H1 (cell line): ENCODE measurements around the gene PGRMC1. TPM values are rescaled to one million over a fixed set of nuclear protein-coding genes. Genes with fewer than 3 reads are reported as not detected.

Source experiments
- POU5F1 ChIP-seq: IDR thresholded peaks from 2 replicates; pipeline ENCODE4 v1.6.1; 2011; ENCODE audit warnings: low read depth, mild to moderate bottlenecking, low read length, moderate library complexity
- RNF2 ChIP-seq: fragments of 200-900, 300-1000 bp; sonication (generic); IDR thresholded peaks from 2 replicates; pipeline ENCODE4 v1.7.1; 2016; ENCODE audit warnings: borderline replicate concordance, low read depth, mild to moderate bottlenecking, antibody characterized with exemption, low read length; ENCODE audit not compliant: poor library complexity, severe bottlenecking; ENCODE audit errors: missing control alignments
- USF2 ChIP-seq: IDR thresholded peaks from 2 replicates; pipeline ENCODE4 v1.6.1; 2011; ENCODE audit warnings: low read length, improper control_type of control experiment
- polyA plus RNA-seq, 7 experiments: library from polyadenylated mRNA; depleted of rRNA in 3 of 7; stranded (reverse) in 5 of 7; unstranded in 2 of 7; fragments of >200 nt in 5 of 7; fragments of 200-250 nt in 2 of 7; gene quantifications; 1 replicate in 5 of 7; 2 replicates in 1 of 7; 4 replicates in 1 of 7; pipeline versions ENCODE4 v1.2.1 to v1.2.3, GENCODE V29; 2011 to 2013; ENCODE audit warnings: missing spikeins in 2 of 7, mixed read lengths in 2 of 7
- total RNA-seq: library from RNA; stranded (reverse); fragmentation: NEBNext Ultra II Directional; extraction: Animal tissue kit (Norgen Biotek cat#: 25700); gene quantifications from 2 replicates; pipeline ENCODE4 v1.2.1, GENCODE V29; 2021
- TF ChIP-seq, protein P1 (sequence below), 3 experiments: IDR thresholded peaks; 1 replicate in 2 of 3; 2 replicates in 1 of 3; pipeline versions ENCODE4 v1.5.1 to v1.6.1; 2011; ENCODE audit warnings: low read length in 3 of 3, mild to moderate bottlenecking in 3 of 3, inconsistent platforms in 2 of 3, low read depth in 1 of 3, moderate library complexity in 1 of 3; ENCODE audit not compliant: insufficient read depth in 1 of 3; ENCODE audit errors: control extremely low read depth in 1 of 3

PGRMC1 gene
- total and polyA plus RNA-seq, 2 of the 8 experiments (the other 6 are each of a cell fraction or from before 2014, with no cell fraction given) = 127 to 248 TPM

GRCh38 chrX:119190831-119191230 lies 45.3 kb upstream of the PGRMC1 start (continued):
- TF ChIP-seq USF2 = no peak
- TF ChIP-seq RNF2 = no peak
- TF ChIP-seq POU5F1 = no peak
- TF ChIP-seq, protein P1, sequence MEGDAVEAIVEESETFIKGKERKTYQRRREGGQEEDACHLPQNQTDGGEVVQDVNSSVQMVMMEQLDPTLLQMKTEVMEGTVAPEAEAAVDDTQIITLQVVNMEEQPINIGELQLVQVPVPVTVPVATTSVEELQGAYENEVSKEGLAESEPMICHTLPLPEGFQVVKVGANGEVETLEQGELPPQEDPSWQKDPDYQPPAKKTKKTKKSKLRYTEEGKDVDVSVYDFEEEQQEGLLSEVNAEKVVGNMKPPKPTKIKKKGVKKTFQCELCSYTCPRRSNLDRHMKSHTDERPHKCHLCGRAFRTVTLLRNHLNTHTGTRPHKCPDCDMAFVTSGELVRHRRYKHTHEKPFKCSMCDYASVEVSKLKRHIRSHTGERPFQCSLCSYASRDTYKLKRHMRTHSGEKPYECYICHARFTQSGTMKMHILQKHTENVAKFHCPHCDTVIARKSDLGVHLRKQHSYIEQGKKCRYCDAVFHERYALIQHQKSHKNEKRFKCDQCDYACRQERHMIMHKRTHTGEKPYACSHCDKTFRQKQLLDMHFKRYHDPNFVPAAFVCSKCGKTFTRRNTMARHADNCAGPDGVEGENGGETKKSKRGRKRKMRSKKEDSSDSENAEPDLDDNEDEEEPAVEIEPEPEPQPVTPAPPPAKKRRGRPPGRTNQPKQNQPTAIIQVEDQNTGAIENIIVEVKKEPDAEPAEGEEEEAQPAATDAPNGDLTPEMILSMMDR (IDR thresholded peaks at IDR 0.05; ENCODE audit: control extremely low read depth in 1 of 3, insufficient read depth in 1 of 3, low read depth in 1 of 3, low read length in 3 of 3) = no peak
